HL-60/S4 treated with phorbol 12-myristate 13-acetate at 8.2 ng/mL for 4 days and 3 days (cell line): ENCODE results near the gene ARHGAP20.
"Not testable (repeated sequence)": the region's sequence is repeated elsewhere in the genome, so short reads cannot be mapped to it uniquely, and the experiment has no call there.

Source experiments
- in situ Hi-C: fragments of 300-500 bp; cut with MboI; formaldehyde crosslinking; loops from 2 replicates; pipeline ENCODE4 v1.15.0; 2022; ENCODE audit warnings: low sequenced_read_pairs

ARHGAP20 gene

DNA sequence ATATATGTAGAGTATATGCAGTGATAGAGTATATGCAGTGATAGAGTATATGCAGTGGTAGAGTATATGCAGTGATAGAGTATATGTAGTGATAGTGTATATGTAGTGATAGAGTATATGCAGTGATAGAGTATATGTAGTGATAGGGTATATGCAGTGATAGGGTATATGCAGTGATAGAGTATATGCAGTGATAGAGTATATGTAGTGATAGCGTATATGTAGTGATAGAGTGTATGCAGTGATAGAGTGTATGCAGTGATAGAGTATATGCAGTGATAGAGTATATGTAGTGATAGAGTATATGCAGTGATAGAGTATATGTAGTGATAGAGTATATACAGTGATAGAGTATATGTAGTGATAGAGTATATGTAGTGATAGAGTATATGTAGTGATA lies 92.9 kb downstream of the ARHGAP20 start:
- in situ Hi-C loops: not testable (repeated sequence)

DNA sequence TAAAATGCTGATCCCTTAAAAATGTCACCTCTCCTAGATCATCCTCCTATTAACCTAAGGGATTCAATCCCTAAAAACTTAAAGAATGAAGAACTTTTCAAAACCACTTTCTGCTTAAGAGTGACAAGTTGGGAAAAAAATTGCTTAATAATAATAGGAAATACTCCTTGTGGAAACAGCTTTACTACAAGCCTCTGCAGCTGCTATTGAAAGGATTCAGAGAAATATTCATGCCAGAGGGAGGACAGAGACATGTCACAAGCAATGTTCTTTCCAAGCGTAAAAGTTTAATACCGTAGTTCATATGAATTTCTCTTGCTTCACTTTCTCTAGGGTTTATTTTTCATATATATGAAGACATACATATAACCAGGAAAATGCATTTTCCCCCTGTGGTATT lies 98.2 kb downstream of the ARHGAP20 start:
- in situ Hi-C loops: no loop called here

DNA sequence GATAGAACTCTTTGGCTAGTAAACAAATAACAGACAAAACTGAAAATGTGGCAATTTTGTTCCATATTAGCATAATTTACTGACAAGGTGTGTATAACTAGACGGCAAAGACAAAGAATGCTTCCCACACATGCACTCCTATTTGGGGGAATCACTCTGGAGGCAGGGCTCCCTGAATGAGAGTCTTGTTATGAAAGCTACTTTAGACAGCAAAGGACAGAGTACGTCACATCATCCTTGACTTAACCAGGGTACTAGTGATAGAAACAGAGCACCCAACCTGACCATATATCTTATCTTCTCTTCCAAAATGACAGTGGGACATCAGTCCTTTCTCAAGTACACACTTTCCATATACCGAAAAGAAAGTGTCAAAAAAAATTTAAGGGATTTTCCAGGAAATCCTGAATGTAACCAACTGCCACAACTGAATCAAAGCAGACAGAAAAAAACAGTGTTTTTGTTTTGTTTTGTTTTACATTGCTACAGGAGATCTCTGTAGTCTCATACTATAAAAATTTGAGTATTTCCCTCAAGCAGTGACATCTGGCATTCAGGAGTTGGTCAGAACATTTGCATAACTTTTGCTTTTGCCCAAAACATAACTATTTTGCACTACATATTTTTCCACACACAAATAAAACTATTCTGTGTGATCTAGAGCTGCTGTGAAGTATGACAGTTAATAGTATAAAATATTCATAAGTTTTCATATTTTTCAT lies 98.9 kb downstream of the ARHGAP20 start:
- in situ Hi-C loops: no loop called here

DNA sequence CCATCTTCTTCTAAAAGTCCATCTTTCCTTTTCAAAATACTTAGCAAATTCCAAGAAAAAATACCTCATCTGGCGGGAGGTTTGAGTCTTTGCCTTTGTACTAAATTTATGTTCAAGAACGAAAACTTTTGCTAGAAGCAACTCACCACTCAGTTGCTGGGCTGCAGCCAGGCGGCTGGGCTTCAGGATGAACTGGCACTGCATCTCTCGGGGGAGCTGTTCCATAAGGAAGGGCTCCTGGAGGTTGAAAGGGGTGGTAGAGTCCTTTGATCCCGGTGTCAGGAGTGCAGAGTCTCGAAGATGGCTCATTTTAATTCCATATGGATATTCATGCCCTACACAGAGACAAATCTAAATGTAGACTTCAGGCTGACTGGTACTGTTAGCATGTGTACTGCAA lies 105.8 kb downstream of the ARHGAP20 start:
- in situ Hi-C loops: no loop called here

DNA sequence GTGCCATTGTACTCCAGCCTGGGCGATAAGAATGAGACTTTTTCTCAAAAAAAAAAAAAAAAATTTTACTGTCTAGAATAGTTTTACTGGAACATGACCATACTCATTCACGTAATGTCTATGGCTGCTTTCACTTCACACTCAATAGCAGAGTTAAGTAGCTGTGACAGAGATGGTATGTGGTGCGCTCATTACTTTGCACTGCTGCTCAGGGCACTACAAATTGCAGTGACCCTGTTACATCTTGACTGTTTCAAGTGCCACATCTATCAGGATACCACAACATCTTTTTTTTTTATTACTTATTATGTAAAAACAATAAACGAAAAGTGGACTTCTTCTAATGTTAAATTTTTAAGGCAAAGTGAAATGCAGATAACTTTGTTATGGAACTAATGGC lies 110.3 kb downstream of the ARHGAP20 start:
- in situ Hi-C loops: no loop called here

DNA sequence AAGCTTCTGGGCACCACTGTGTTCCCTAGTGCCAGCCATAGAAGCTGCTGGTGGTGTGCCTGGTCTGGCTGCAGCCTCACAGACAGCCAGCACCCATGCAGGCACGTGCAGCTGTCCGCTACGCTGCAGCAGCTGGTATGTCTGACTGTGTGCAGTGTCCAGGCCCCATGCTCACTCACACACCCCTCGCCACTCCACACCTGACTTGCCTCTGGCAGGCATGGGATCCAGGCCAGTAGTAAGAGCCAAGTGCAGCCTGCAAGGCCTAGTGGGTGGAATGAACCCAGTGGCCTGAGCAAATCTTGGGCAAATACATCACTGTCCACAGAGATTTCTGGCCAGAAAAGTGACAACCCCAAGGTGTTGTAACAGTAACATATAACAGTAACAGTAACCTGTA lies 111.9 kb downstream of the ARHGAP20 start:
- in situ Hi-C loops: no loop called here

DNA sequence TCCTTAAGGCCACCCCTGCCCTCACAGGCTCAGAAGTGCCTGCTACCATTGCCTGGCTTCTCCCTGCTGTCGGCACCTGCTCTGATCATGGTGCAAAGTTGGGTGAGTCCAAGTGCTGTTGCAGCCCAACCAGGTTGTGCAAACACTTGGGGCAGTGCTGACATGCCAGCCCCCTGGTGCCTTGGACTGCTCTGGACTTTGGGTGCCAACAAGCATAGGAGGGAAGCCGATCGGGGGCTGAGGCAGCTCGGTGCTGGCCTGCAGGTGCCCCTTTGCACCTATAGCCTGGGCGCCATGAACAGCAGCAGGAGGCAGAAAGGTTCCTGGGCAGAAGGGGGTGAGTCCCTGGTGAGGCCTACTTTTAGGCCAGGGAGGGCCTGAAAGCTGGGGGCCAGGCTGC lies 113.0 kb downstream of the ARHGAP20 start:
- in situ Hi-C loops: no loop called here

DNA sequence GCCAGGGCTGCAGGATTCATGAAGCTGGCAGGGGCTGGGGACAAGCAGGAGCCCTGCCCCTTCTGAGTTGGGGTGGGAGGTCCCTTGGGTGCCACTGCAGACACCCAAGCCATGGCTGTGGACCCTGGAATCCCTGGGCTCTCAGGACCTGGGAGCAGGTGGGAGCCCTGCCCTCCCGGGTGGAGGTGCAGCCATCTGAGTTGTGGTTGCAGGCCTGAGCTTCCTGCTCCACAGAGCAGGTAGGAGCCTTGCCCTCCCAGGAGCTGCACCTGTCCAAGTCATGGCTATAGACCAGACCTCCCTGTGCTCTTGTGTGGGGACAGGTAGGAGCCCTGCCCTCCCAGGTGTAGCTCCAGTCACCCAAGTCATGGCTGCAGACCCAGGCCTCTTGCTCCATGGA lies 113.5 kb downstream of the ARHGAP20 start:
- in situ Hi-C loops: no loop called here

DNA sequence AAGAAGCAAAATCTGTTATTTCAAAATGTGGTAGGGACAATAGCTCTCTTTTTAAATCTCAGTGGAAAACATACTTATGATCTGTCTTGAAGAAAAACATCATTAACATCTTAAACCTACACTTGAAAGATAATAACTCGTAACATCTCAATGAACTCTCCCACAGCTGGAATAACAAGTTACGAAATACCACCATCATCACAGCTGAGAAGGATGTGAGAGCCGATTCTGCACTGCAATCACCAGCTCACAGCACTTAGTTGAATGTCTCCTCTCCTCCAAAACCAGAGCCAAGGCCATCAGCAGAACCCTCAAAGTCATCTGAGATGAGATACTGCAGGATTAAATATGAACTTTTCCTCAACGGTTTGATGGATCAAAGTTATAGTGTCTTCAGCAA lies 124.3 kb downstream of the ARHGAP20 start:
- in situ Hi-C loops: no loop called here

DNA sequence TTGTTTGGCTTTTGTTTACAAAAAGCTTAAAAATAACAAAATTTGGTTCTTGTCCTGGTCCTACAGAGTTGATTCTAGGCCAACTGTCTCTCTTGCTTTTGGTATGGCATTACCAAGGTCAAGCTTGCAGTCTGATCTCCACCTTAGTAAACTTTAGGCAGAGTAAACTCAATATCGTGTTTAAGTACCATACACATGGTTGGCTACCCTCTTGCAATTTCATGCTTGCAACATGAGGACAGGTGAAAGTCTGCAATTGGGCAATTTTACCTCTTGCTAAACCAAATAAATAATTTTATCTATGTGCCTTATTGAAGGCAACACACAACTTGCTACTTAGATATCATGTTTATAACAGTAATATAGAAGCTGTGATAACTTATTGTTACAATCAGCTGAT lies 125.1 kb downstream of the ARHGAP20 start:
- in situ Hi-C loops: no loop called here

DNA sequence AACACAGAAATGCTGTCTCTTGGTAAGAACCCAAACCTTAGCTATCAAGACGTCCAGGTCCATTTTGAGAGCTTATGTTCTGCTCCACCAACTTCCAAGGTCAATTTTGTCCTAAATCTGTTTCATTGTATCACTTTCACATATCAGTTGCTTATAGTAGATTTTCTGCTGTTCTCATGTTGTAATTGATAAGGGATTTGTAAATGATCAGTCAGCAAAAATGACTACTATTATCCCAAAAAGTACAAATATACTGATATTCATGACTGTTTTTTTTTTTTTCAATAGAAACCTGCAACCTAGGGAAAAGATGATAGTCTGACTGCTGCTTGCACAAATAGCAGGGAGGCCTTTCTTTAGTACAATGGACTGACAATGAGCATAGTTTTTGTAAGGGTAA lies 128.1 kb downstream of the ARHGAP20 start:
- in situ Hi-C loops: no loop called here

DNA sequence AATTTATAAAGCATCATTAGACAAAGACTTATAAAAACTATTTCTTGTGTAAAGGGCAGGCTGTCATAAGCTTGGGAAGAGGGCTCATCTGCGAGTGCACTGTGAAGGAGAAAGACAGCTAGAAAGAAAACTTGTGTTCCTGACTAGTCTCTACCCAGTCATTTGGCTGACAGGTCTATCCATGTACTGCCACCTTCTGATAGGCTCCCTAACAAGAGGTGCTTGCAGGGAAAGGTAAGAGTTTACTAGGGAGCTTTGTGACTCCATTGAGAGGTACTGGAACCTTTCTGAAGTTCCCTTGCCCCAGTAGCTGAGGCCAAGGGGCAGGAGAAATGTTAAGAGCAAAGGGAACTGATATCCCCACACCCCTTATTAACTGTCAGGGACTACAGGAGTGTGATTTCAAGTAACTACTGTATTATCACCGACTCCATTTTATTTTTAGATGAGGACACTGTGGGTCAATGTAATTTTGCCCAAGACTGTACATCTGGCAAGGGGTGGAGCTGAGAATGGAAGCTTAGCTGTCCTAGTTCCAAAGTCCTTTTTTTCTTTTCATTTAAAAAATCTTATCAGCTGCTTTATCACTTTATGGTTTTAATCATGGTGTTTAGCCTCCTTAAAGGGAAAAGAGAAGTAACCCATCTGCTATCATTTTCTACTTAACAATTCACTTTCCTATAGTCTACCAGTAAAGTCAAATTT lies 129.4 kb downstream of the ARHGAP20 start:
- in situ Hi-C loops: no loop called here

DNA sequence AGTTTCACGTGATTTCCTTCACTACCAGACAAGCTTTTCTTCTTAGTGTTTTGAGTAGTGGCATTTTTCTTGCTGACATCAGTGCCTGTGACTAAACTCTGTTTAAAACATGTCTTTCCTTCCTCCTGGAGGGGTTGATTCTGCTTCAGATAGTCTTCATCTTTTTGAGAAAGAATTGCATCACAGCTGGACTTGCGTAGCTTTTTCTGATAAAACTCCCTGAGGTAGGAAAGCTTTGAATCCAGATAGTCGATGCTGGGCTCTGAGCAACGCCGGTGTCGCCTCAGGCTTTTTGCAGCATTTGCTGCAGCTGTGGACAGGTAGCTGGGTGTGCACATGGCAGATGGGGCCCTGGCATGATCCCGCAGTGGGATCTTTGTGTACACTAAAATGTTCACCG lies 131.7 kb downstream of the ARHGAP20 start:
- in situ Hi-C loops: no loop called here

DNA sequence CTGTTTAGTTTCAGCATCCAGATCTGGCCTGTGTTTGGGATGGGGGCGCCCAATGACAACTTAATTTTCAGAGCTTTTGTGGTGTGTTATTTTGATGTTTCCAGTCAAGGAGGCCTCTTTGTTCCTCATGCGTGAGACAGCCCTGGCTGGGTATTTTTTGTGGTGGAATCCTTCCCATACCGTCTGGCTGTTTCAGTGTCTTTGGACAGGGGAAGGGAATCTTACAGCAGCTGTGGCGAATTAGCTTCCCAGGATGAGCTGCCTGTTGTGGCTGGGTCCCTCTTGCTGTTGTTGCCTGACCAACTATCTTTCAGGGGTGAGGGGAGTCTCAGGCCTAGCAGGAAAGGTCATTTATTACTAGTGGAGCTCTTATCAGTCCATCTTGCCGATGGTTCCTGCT lies 138.8 kb downstream of the ARHGAP20 start:
- in situ Hi-C loops: no loop called here

DNA sequence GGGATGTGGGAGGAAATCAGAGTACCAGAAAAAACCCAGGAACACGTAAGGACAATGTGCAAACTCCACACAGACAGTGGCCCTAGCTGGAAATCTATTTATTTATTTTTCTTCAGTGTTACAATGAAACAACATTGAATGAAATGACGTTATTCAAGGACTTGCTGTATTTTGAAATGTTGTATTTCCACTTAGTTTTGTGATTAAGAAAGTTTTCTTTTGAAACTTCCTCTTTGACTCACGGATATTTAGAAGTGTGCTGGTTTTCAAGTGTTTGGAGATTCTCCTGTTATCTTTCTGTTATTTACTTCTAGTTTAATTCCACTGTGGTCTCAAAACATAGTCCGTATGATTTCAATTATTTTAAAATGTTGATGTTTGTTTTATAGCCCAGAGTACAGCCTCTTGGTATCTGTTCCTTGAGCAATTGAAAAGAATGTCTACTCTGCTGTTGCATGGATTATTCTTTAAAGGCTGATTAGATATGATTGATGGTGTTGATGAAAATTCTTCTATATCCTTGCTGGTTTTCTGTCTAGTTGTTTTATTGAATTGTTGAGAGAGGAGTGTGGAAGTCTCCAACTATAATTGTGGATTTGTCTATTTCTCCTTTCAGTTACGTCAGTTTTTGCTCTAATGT lies 141.0 kb downstream of the ARHGAP20 start:
- in situ Hi-C loops: no loop called here

DNA sequence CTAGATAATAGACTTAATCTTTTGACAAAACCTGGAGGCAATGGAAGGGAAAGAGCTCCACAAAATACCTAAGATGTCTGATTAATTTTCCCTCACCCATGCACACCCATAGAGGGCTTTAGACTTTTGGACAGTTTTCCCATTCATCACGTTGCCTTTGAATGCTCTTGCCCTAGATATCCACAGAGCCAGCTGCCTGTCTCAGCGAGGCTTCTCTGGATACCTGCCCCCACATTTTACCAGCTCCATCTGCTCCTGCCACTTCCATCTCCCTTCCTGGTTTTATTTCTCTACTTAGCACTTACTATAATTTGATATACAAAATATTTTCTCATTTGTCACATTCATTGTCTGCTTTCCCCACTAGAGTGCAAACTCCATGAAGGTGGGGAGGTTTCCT lies 145.7 kb downstream of the ARHGAP20 start:
- in situ Hi-C loops: no loop called here

DNA sequence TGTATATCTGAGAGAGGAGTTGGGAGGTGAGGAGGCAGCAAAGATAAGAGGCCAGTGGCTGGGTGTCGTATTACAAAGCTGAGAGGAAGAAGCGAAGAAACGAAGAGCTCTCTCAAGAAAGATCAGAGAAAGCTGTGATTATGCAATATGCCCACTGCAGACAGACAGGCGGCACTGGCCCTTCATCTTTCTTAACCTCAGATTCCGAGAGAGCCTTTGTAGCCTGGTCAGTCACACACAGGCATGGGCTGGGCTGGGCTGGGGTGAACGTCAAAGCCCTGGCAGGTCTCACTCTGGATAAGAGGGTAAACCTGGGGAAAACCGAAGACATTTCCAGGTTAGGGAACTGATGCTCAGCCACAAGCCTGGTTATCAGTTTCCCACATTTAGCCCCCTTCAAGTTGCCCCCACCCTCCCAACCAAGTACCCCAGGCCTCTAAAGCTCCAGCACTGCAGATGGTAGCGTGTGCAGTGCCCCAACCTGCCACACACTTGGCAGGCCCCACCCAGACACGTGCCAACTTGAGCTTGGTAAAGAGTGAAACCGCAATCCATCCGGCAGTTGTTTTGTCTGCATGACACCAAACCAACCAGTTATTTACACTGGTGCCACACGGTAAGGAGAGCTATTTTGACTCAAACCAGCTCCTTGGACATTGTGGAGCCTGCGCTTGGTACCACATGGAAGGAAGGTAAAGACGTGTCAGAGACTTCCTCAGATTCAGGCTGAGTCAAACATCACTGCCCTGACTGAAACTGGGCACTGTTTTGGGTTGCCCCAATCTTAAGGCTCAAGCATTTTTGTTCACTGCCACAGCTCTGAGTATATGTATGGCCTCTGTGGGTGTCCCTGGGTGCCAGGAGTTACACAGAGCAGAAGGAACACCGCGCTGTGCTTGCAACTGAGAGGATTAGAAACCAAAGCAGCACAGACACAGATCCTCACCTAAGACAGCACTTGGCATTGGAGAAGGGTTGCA lies 146.6 kb downstream of the ARHGAP20 start:
- in situ Hi-C loops: no loop called here

DNA sequence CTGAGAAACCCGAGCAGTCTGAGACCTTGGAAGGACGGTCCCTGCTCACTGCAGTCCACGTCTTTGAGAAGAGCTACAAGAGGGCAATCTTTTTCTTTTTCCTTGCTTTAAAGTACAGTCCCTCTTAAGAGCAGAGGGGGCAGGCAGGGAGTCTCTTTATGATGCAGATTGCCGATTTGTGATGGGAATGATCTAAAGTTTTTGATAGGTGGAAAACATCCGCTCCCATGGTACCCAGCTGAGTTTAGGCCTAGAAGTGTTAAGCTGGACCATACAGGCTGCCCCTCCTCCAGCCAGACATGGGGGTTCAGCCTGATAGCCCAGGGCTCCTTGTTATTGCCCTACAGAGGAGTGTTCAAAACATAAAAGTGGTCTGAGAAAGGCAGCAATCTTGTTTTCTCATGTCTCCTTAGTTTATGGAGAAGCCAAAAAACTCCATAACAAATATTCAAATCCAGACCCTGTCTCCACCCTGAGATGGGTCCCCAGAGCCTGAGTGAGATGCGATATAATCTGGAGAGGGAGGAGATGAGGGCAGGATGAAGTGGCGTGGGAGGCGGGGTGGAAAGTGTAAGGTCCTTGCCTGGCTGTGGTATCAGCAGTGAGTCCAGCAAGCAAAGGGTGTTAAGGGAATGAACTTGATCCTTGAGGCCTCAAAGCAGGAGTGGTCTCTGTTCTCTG lies 147.4 kb downstream of the ARHGAP20 start:
- in situ Hi-C loops: no loop called here

DNA sequence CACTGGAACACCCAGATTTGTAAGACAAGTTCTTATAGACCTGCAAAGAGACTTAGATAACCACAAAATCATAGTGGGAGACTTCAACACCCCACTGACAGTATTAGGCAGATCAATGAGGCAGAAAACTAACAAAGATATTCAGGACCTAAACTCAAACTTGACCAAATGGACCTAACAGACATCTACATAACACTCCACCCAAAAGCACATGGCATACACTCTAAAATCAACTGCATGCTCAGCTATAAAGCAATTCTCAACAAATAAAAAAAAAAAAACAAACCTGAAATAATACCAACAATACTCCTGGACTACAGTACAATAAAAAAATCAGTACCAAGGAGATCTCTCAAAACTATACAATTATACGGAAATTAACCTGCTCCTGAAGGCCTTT lies 167.5 kb downstream of the ARHGAP20 start:
- in situ Hi-C loops: no loop called here

DNA sequence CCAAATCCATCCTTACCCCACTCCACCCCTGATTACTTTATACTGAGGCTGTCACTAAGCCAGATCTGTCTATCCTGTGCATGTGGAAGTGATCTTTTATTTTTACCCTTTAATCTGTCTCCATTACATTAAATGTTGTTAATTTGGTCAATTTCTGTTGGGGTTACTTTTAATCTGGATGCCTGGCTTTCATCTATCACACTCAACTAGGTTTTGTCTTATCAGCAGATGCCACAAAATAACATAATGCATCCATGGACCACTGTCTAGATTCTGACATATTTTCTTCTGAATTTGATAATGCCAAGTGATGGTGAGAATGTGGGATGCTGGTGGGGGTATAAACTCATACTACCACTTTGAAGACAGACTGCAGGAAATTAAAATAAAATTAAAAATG lies 174.1 kb downstream of the ARHGAP20 start:
- in situ Hi-C loops: no loop called here
